PC-9 (cell line): Measurements from ENCODE around the gene ERC2.

Source experiments
- CTCF ChIP-seq: fragments of 200-600 bp; sonication (generic); conservative IDR thresholded peaks from 2 replicates; pipeline ENCODE4 v1.6.1; 2017; ENCODE audit warnings: mixed run types, antibody characterized with exemption, mild to moderate bottlenecking, moderate library complexity
- EZH2 ChIP-seq: fragments of 200-600 bp; sonication (generic); IDR thresholded peaks from 2 replicates; pipeline ENCODE4 v1.8.0; 2017; ENCODE audit warnings: antibody characterized with exemption, low read depth

- TF ChIP-seq CTCF (no peak), EZH2 (no peak)
Measured at GRCh38 chr3:55571216-55571813, 897.0 kb downstream of the ERC2 start.
